Measurements from ENCODE around the gene MFGE8.
"Not testable (repeated sequence)": the region's sequence is repeated elsewhere in the genome, so short reads cannot be mapped to it uniquely, and the experiment has no call there.

The MFGE8 gene

GRCh38 chr15:88913017-88913849, at the start of gene MFGE8:
TSS of gene MFGE8 (minus strand) at chr15:88913379. CDS start at chr15:88913319, 60 bp downstream.
- DNase-seq, result peak; percentile 70

- DNase-seq, result no peak
Measured at GRCh38 chr15:88959445-88959844, 46.3 kb upstream of the MFGE8 start.

GRCh38 chr15:88956906-88957305, 43.7 kb upstream of the MFGE8 start:
- no peak for DNase-seq

- DNase-seq, result no peak
Measured at GRCh38 chr15:88956263-88956662, 43.1 kb upstream of the MFGE8 start.

- no peak for DNase-seq
Measured at GRCh38 chr15:88954431-88955277, 41.5 kb upstream of the MFGE8 start.

GRCh38 chr15:88950600-88951160, 37.5 kb upstream of the MFGE8 start:
- no peak for DNase-seq

GRCh38 chr15:88949734-88950400, 36.7 kb upstream of the MFGE8 start:
- DNase-seq, result no peak

- DNase-seq, result no peak
Measured at GRCh38 chr15:88940110-88940675, 27.0 kb upstream of the MFGE8 start.

GRCh38 chr15:88939486-88939806, 26.3 kb upstream of the MFGE8 start:
- DNase-seq, result no peak

GRCh38 chr15:88938802-88939485, 25.8 kb upstream of the MFGE8 start:
- no peak for DNase-seq

GRCh38 chr15:88934449-88934848, 21.3 kb upstream of the MFGE8 start:
- DNase-seq, result not testable (repeated sequence)

GRCh38 chr15:88932875-88933330, 19.7 kb upstream of the MFGE8 start:
- DNase-seq, result no peak

- no peak for DNase-seq
Measured at GRCh38 chr15:88932271-88932874, 19.2 kb upstream of the MFGE8 start.

GRCh38 chr15:88930579-88930978, 17.4 kb upstream of the MFGE8 start:
- DNase-seq, result no peak

- not testable (repeated sequence) for DNase-seq
Measured at GRCh38 chr15:88929358-88930098, 16.3 kb upstream of the MFGE8 start.

GRCh38 chr15:88928192-88928591, 15.0 kb upstream of the MFGE8 start:
- not testable (repeated sequence) for DNase-seq

GRCh38 chr15:88925648-88926047, 12.5 kb upstream of the MFGE8 start:
- not testable (repeated sequence) for DNase-seq

- DNase-seq, result not testable (repeated sequence)
Measured at GRCh38 chr15:88920892-88921435, 7.8 kb upstream of the MFGE8 start.

- DNase-seq, result peak; percentile 13
Measured at GRCh38 chr15:88920186-88920891, 7.2 kb upstream of the MFGE8 start.

- no peak for DNase-seq
Measured at GRCh38 chr15:88918738-88919137, 5.6 kb upstream of the MFGE8 start.
